Lower lobe of right lung (tissue), 2 donors: ENCODE results near the gene HOXA10. TPM values are rescaled to one million over a fixed set of nuclear protein-coding genes. Genes with fewer than 3 reads are reported as not detected.

ENCODE experiments used
- ATAC-seq, 2 donors: fragments of 200-7000 bp; cut with Tn5 transposase; one replicate each; pipeline ENCODE4 v1.9.1; 2020 to 2022; ENCODE audit warnings: mild to moderate bottlenecking in 2 of 2, moderate library complexity in 2 of 2
- DNase-seq: peaks from one replicate; pipeline ENCODE4 v3.0.0-alpha.2; 2020
- H3K27ac ChIP-seq: fragments of 200-600 bp; one replicate; pipeline ENCODE4 v1.8.0; 2022
- H3K27me3 ChIP-seq: fragments of 200-600 bp; one replicate; pipeline ENCODE4 v1.8.0; 2022; ENCODE audit warnings: low read depth
- H3K36me3 ChIP-seq: fragments of 200-600 bp; one replicate; pipeline ENCODE4 v1.8.0; 2022; ENCODE audit warnings: mild to moderate bottlenecking
- H3K4me1 ChIP-seq: fragments of 200-600 bp; one replicate; pipeline ENCODE4 v1.8.0; 2022
- H3K4me3 ChIP-seq: fragments of 200-600 bp; one replicate; pipeline ENCODE4 v1.8.0; 2022; ENCODE audit warnings: mild to moderate bottlenecking
- H3K9me3 ChIP-seq: fragments of 200-600 bp; one replicate; pipeline ENCODE4 v1.8.0; 2022
- intact Hi-C: fragments of 100-400 bp; cut with DNase I; formaldehyde crosslinking; loops from one replicate; pipeline ENCODE4 v1.11.0; 2022
- total RNA-seq: library from RNA; stranded (reverse); fragmentation: NEBNext Ultra II Directional; extraction: Animal tissue kit (Norgen Biotek cat#: 25700); gene quantifications from one replicate; pipeline ENCODE4 v1.2.1, GENCODE V29; 2021
- TF ChIP-seq, protein P1 (sequence below): fragments of 200-600 bp; IDR thresholded peaks from one replicate; pipeline ENCODE4 v1.8.0; 2022; ENCODE audit warnings: antibody characterized with exemption, mild to moderate bottlenecking
- donor health status: DM: no; HTN: yes; CAD: no; lungs with severe emphysema.

HOXA10 gene
- total RNA-seq, 1 donor from 2014 or later: 0.38 TPM

- H3K4me1 ChIP-seq: peaks cover 58% of the 10 kb centered on the region
- H3K27me3 ChIP-seq: peaks cover 100% of the 10 kb centered on the region
- H3K4me3 ChIP-seq: no peak overlapping the region
- H3K27ac ChIP-seq: no peak overlapping the region
- H3K9me3 ChIP-seq: no peaks in the 10 kb centered on the region
- ATAC-seq: no peak
- intact Hi-C loops: no loop called here
- H3K36me3 ChIP-seq: no peaks in the 10 kb centered on the region
- TF ChIP-seq, protein P1, sequence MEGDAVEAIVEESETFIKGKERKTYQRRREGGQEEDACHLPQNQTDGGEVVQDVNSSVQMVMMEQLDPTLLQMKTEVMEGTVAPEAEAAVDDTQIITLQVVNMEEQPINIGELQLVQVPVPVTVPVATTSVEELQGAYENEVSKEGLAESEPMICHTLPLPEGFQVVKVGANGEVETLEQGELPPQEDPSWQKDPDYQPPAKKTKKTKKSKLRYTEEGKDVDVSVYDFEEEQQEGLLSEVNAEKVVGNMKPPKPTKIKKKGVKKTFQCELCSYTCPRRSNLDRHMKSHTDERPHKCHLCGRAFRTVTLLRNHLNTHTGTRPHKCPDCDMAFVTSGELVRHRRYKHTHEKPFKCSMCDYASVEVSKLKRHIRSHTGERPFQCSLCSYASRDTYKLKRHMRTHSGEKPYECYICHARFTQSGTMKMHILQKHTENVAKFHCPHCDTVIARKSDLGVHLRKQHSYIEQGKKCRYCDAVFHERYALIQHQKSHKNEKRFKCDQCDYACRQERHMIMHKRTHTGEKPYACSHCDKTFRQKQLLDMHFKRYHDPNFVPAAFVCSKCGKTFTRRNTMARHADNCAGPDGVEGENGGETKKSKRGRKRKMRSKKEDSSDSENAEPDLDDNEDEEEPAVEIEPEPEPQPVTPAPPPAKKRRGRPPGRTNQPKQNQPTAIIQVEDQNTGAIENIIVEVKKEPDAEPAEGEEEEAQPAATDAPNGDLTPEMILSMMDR: no peak
- no peak for DNase-seq
Observed at GRCh38 chr7:27187475-27188385, 13.6 kb upstream of the HOXA10 start.

DNA sequence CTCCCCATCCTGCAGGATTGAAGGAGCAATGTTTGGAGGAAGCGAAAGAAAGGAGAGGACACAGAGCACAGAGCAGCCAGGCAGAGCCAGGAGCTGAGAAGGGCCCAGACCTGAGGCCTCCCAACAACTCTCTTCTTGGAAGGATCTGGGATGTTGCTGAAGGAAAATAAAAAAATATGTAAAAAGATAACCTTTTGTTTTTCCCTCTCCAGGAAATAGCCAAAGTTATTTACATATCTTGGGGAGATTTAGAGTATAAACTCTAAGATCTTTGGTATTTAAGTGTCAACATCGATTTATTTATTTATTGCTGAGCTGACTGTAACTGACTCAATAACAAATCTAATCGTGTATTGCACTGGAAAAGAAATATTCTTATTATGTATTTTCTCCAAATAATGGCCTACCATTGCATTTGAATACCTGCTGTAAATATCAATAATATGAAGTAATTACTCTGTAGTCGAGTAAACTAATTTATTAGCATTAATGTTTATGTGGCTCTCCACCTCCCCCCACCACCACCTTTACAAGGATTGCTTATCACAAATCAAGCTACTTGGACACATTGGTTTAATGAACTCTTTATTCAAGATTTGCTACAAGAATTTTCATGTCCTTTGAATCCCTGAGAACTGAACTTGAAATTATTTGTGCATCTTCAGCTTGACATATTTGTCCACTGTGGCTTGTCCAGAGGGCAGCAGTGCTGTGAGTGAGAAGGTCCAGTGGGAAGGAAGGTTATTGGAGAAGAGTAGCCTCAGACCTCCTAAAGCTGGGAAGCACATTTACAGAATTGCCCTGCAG, 12.8 kb upstream of the HOXA10 start:
- intact Hi-C loops: no loop called here
- H3K9me3 ChIP-seq: no peaks in the 10 kb centered on the region
- H3K36me3 ChIP-seq: no peaks in the 10 kb centered on the region
- DNase-seq: no peak
- no peak overlapping the region for H3K27ac ChIP-seq
- TF ChIP-seq, protein P1: no peak
- peaks cover 50% of the 10 kb centered on the region for H3K4me1 ChIP-seq
- ATAC-seq: no peak
- no peak overlapping the region for H3K4me3 ChIP-seq
- peaks cover 100% of the 10 kb centered on the region for H3K27me3 ChIP-seq

DNA sequence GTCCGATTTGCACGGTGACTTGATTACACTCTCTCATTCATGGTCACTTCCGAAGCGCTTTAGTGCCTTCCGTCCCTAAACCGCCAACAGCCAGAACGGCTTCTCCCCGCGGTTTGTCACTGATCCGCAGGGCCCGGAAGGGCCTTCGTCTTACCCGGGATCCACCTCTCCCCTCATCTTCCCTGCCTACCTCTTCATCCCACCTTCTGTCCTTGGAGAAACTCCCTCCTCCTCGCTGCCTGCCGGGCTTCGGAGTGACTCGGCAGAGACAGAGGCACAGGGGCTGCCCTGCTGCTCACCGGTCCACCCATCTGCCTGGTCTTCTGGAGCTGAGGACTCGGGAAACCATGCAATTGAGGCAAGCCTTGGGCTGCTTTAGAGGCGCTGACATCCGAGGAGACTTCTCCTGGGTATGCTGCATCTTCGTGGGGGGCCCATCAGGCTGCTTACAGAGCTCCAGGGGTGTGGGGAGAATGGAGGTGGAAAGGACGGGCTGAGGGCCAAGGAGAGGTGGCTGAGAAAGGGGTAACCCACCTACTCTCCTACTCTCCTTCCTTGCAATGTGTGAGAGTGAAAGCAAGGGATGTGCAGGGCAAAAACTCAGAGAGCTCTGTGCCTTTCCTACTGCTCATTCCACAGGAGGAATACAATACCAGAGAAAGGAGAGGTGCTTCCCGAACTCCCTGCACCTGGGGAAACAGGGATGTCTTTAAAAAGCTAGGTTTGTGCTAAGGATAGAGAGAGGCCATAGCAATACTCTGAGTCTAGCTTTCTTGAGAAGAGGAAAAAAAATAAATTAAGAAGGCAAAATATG, 11.9 kb upstream of the HOXA10 start:
- ATAC-seq: no peak
- intact Hi-C loops: no loop called here
- no peak overlapping the region for H3K4me3 ChIP-seq
- H3K27ac ChIP-seq: no peak overlapping the region
- TF ChIP-seq, protein P1: no peak
- H3K27me3 ChIP-seq: peaks cover 100% of the 10 kb centered on the region
- DNase-seq: no peak
- no peaks in the 10 kb centered on the region for H3K36me3 ChIP-seq
- H3K4me1 ChIP-seq: peaks cover 47% of the 10 kb centered on the region
- H3K9me3 ChIP-seq: no peaks in the 10 kb centered on the region

DNA sequence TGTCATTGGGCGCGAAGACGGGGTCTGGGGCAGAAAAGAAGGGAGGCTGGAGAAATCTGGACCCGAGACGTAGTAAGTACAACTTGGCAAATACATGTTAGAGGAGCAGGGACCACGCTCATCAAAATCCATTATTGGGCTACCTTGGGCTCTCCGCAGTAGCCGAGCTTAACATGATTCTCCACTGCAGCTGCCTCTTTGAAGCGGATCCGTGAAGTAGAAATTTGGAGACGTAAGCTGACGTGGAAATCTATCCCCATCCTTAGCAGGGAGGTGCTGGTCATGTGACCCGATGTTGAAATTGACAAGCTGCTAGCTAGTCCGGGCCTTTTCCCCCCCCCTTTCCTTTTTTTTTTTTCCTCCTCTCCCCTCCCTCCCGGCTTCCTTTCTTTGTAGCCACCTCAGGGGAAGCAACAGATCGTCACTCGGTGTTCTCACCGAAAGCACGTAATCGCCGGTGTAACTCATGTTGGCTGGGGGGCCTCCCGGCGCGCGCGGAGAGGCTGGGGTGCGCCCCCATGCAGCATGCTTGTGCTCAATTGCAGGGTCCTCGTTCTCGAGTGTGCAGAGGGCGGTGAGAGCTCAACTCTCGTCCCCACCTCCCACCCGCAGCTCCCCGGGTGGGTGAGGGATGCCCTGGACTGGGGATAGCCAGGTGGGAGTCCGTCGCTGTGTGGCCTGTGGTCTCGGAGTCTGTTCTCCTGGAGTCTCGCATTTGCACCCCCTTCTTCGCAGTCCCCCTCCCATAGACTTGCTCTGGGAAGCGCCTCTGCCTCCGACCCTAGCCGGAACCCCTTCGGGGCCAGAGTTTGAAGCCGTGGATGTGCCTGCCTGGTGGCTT, 11.1 kb upstream of the HOXA10 start, which contains the start of gene HOXA11:
Gene HOXA11, minus strand, starts transcription at position 220 of the 841 bp plus-strand sequence. Its CDS starts 88 bp downstream, at position 132.
- intact Hi-C loops: no loop called here
- Histone ChIP-seq H3K4me3 (peak within 1 kb of the TSS; percentile 40), H3K36me3 (no peaks in the 10 kb centered on the region), H3K27me3 (peaks cover 99% of the 10 kb centered on the region), H3K9me3 (no peaks in the 10 kb centered on the region), H3K4me1 (peaks cover 47% of the 10 kb centered on the region), H3K27ac (no peak within 1 kb of the TSS)
- DNase-seq: no peak
- no peak for ATAC-seq
- TF ChIP-seq, protein P1: no peak
